ENCODE data around the gene SCUBE1.

Gene SCUBE1

DNA sequence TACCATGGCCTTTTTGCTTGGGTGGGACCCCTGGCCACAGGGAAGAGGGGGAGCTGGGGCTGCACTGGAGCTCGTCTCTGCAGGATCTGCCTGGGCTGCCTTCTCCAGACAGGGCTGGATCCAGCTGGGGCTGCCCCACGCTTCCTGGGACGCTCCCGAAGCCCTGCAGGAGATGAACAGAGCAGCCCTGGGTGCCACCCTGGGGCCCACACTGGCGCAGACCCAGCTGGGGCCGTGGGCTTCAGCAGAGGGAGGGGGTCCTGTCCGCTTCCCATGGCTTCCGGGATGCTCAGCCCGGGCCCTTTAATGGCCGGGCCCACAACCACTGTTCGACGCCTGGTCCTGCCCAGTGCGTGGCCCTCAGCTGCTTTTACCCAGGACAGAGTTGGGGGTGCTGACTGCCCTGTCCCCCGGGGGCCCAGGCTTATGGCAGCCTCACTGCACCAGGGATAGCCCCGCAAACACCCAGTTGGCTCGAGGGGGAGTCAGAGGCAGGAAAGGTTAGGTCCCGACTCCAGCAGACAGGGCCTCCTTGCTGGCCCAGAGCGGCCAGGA, 179.9 kb downstream of the SCUBE1 start:
- intact Hi-C loops (cut with DNase I) = no loop called here

DNA sequence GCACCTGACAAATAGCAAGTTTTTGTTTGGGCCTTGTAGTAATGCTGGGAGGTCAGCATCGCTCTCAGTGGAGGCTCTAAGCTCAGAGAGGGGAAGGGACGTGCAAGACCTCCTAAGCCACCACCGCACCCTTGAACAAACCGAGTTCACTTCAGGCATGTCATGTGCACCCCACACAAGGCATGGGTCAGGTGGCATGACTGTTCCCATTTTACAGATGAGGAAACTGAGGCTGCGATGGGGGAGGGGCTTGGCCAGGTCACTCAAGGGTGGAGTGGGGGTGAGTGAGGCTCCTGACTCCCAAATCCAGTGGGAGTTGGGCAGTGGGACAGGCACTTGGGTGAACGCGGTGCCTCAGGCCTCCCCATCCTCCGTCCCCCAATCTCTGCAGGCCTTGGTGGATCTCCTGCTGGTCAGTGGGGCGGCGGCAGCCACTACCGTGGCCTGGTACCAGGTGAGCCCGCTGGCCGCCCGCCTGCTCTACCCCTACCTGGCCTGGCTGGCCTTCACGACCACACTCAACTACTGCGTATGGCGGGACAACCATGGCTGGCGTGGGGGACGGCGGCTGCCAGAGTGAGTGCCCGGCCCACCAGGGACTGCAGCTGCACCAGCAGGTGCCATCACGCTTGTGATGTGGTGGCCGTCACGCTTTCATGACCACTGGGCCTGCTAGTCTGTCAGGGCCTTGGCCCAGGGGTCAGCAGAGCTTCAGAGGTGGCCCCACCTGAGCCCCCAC, 180.6 kb downstream of the SCUBE1 start:
- no peak for DNase-seq
- intact Hi-C loops (cut with DNase I) = no loop called here

More for the DNA sequence above, 179.9 kb downstream of the SCUBE1 start:
- DNase-seq = no peak

DNA sequence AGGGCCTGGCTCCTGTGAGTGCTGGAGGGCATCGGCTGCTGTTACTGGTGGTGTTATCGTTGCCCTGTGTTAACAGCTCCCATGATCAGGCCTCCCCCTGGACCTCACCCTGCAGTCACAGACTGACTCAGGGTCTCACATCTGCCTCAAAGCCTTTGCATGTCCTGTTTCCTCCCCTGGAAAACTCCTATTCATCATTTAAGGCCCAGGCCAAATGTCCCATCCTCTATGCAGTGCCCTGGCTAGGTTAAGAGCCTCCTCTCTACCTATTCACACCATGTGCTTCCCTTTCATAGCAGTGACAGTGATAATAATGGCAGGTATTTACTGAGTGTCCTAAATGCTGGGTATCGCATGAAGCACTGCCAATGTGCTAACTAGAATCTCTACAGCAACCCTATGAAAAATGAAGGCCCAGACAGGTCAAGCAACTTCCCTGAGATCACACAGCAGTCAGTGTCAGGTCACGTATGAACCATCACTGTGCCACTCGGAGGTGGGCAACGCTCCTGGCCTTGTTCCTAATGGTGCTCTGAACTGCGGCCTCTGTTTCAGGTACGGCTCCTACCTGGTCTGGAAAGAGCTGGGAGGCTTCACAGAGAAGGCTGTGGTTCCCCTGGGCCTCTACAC, 182.6 kb downstream of the SCUBE1 start:
- intact Hi-C loops (cut with DNase I) = no loop called here
- no peak for DNase-seq

DNA sequence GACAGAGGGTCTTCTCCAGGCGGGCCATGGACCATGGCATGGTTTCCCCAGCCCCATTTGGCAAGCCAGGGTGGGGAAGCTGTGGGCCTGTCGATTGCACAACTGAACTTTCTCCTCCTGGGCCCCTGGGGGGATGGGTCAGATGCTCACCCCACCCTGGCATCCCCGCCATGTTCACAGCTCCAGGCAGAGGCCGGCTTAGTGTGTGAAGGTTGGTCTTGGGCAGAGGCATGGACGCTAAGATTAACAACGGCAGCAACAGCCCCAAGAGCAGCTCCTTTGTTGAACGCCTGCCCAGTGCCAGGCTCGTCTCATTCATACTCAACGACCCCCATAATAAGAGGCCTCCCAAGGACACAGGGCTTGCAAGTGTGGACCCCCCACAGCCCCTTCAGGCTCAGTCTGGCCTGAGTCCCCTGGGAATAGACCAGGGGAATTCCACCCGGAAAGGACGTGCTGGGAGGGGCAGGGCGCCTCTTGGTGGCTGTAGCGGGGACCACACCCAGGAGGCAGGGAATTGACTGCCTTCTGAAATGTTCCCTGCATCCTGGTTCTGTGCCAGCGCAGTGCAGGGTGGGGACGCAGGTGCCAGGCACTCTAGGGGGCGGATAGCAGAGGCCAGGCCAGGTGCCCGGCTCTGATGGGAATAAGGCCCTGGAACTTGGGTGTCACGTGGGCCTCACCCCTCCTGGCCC, 183.5 kb downstream of the SCUBE1 start:
- no peak for DNase-seq
- intact Hi-C loops (cut with DNase I) = no loop called here

DNA sequence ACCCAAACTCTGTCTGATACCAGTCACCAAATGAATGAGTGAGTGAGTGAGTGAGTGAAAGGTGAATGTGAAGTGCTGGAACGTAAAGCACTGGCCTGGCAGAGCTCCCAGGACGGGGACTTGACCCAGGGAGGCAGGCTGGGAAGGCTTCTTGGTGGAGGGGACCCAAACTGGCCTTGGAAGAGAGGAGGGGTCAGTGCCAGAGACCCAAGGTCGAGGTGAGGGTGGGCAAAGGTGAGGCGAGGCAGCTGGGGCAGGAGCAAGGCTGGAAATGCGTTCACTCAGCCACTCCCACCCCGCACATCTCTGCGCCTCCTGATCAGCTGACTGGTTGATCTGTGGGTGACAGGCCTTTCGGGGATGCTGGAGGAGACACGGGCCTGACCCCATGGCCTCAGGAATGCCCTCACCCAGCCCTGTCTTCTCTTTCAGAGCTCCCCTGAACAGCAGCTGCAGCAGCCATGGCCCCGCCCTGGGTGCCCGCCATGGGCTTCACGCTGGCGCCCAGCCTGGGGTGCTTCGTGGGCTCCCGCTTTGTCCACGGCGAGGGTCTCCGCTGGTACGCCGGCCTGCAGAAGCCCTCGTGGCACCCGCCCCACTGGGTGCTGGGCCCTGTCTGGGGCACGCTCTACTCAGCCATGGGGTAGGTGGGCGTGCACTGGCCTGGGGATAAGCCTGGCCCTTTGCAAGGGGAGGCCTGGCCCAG, 184.2 kb downstream of the SCUBE1 start:
- no peak for DNase-seq
- intact Hi-C loops (cut with DNase I) = no loop called here

DNA sequence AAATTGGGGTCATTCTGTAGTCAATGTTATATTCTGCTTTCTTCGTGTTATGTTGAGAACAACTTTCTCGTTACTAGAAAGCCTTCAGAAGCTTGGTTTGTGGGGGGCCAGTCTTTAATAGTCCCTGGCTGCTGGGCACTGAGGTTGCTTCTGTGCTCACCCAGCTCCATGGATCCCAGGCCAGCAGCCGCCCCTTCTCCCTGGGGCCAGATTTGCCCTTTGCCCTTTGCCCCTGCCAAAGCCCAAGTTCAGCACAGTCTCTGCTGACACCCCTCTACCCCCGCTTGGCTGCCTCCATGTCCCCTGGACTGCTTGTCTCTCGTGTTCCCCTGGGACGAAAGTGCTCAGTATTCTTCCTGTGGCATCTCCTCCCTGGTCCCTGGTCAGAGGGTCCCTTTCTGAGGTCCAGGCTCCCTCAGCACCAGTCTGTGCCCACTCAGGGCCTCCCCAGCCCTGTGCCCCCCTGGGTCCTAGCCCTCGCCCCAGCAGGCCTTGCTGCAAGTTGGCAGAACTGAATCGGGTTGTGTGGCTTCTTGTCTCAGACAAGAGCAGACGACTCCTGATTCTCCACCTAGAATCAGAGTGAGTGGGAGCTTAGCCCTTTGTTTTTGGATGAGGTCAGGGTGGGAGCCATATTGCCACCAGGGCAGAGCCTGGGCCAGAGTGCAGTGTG, 185.2 kb downstream of the SCUBE1 start:
- no peak for DNase-seq
- intact Hi-C loops (cut with DNase I) = no loop called here

DNA sequence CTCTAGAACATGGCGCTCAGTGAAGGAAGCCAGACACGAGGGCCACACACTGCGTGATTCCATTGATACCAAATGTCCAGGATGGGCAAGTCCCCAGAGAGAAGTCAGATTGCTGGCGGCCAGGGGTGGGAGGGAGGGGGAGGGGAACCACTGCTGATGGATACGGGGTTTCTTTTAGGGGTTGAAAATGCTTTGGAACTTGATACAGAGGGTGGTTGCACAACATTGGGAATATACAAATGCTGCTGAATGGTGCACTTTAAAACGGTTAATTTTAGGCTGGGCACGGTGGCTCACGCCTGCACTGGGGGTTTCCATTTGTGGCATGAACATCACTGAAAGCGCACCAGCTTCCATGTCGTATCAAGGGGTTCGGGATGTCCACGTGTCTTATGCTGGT, 186.8 kb downstream of the SCUBE1 start:
- intact Hi-C loops (cut with DNase I) = no loop called here
- DNase-seq = no peak

DNA sequence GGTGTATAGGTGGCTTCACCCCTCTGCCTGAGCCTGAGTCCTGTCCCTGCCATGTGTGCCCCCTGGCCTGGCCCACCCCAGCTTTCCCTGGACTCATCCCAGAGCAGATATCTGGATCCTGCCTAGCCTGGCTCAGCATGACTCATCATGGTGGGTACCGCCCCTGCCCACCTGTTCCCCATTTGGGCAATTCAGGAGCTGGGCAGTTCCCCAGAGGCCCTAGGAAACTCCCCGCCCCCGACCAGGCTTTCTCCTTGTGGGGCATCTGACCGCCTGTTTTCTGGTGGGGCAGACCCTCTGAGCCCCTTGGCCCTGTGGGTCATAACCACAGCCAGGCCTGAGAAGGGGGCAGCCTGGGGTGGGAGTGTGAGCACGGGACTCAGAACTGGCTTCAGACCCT, 187.4 kb downstream of the SCUBE1 start:
- intact Hi-C loops (cut with DNase I) = no loop called here
- DNase-seq = no peak

DNA sequence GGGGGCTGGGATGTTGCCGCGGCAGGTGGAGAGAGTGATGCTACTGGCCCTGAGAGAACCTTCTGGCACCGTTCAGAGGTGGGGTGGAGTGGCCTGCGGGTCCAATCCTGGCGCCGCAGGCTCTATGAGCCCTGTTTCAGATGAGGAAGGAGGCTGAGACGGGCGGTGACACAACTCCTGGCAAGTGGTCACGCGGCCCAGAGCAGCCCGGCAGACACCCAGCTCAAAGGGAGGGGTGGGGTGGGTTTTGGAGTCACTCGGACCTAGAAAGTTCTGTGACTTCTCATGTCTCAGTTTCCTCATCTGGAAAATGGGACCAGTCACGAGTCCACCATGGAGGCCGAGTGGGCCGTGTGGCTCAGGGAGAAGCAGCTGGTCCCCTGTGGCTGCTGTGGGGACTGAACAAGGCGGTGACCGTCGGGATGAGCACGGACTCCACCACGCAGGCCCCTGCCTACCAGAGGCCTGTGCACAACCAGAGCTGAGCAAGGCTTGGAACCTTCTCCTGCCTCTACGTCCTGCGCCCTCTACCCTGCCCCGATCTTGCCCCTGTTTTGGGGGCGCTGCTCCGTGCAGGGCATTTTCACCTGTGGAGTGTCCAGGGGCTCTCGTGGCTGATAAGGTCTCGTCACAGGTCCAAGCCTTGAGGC, 188.2 kb downstream of the SCUBE1 start:
- peak in 10 of 42 donors; percentile 4 to 63 (median 44) for DNase-seq
- intact Hi-C loops (cut with DNase I) = loop anchor here (5.0 kb wide), 1 partner anchor 32 kb away; the partner anchor contains the start of gene TTLL12

DNA sequence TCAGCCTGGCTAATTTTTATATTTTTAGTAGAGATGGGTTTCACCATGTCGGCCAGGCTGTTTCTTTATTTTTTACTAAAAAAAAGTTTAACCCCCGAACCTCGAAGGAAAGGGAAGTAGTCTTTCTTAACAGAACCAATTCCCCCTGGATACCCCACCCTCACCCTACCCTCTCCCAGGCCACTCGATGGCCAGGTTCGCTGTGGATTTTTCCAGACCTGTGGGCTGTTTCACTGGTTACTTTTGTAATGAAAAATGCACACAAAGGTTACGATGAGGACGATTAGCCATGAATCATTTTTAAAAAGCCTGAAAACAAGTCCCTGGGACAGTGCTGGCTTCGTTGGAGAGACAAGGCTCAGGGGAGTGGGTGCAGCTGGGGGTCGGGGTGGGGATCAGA, 189.3 kb downstream of the SCUBE1 start:
- intact Hi-C loops (cut with DNase I) = loop anchor here (5.0 kb wide), 1 partner anchor 33 kb away; the partner anchor contains the start of gene TTLL12
- DNase-seq = no peak

DNA sequence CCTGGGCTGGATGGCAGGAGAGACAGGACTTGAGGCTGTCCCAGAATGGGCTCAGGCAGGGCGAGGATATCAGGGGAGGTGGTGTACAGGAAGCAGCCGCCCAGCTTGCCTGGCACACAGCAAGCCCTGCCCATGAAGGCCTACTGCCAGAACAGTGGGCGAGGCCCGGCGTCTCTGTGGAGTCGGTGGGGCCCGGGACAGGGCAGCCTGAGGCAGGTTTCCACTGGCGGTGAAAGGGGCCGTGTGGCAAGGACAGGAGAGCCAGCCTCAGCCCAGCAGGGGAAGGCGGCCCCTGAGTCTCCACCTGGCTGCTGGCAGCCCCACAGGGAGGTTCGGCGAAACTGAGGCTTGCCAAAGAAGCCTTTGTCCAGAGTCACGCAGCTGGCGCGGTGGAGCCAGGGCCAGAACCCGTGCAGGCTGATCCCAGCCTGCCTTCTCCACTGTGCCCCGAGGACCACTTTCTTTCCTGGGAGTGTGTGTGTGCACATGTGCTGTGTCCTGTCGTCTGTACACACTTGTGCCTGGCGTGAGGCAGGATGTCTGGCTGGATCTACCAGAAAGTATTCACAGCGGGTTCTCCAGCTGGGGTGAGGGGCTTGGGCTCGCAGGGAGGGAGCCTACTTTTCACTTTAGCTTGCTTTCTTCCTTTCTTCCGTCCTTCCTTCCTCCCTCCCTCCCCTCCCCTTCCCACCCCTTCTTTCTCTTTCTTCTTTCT, 190.7 kb downstream of the SCUBE1 start:
- DNase-seq = peak in 40 of 42 donors; percentile 29 to 74 (median 47)
- intact Hi-C loops (cut with DNase I) = loop anchor here (5.0 kb wide), 1 partner anchor 35 kb away; the partner anchor contains the start of gene TTLL12

DNA sequence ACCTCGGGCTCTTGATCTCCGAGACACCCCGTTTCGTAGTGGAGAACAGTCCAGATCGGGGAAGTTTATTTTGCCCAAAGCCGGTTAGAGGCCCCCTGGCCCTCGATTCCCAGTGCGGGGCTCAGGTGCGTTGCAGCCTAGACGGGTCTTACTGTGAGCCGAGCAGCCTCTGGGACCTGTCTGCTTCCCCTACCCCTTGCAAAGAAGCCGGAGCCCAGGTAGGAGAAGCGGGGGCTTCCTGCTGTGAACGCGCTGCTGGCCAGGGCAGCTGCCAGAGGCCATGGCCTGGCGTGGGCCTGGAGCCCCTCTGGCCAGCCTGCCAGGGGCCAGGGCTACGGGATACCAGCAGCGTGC, 191.2 kb downstream of the SCUBE1 start:
- DNase-seq = no peak
- intact Hi-C loops (cut with DNase I) = loop anchor here (5.0 kb wide), 1 partner anchor 35 kb away; the partner anchor contains the start of gene TTLL12

DNA sequence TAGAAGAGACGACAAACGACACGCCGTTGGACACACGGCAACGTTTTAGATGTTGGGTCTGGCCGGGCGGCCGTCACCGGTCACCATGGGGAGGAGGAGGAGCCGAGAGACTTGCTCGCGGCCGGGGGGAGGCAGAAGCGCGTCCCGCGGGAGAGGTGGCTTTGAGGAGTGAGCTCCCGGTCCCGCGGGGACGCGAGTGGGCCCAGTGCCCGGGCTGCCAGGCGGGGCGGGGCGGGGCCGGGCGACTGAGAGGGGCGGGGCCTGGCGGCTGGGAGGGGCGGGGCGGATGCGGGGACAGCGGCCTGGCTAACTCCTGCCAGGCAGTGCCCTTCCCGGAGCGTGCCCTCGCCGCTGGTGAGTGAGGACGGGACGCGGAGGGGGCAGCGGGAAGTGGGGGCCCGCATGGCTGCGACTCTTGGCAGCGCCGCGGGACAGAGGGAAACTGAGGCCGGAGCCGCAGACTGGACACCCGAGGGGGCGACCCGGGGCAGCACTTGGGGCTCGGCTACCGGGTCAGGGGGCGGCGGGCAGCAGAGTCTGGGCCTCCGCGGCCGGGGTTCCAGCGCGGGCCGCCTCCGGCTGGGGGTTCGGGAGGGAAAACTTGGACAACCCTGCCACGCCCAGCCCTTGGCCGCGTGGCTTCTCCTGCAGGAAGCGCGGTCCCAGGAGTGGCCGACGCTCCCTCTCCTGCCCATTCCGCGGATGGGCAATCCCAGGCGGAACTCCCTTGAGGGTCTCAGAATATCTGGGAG, 191.7 kb downstream of the SCUBE1 start, which contains the start of gene TSPO:
TSS of gene TSPO (plus strand) at position 309 of the 752 bp plus-strand sequence. CDS start 7,680 bp downstream, outside the sequence.
- intact Hi-C loops (cut with DNase I) = loop anchor here (5.0 kb wide), 1 partner anchor 36 kb away; the partner anchor contains the start of gene TTLL12
- peak; percentile 34 to 91 (median 83) for DNase-seq

DNA sequence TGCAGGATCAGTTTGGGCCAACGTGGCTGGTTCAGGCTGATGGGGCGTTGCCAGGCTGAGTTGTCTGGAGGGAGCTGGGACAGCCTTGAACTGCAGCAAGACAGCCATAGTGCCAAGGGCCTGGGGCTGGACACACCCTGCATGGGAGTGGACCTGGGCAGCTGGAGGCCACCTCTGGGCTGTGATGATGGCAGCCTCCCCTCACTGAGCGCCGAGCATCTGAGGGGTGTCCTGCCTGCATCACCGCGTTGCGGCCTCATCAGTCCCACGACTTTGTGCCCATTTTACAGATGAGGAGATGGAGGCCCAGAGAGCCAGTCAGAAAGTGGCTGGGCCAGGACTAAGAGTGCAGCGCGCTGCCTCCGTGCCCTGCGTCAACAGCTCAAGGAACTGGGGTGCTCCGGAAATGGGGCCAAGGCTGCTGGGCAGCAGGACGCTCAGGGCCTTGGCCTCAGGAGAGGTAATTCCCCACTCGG, 192.4 kb downstream of the SCUBE1 start:
- no peak for DNase-seq
- intact Hi-C loops (cut with DNase I) = loop anchor here (5.0 kb wide), 1 partner anchor 37 kb away; the partner anchor contains the start of gene TTLL12

DNA sequence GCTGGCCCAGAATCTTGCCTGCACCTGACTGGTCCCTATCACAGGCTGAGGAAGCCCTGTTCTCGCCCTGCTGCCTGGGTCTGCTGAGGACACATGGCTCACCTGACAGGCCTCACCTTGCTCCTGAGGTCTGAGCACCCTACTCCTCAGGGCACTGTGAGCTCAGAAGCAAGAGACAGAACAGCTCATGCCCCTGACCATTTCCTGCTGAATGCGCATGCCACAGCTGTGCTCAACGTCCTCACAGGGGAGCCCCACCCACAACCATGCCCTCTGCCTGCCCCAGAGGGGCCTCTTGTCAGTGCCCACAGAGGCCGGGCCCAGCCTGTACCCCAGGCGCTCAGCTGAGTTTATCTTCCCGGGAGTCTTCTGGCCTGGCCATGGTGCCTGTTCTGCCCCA, 194.6 kb downstream of the SCUBE1 start:
- DNase-seq = peak in 3 of 42 donors; percentile 22 to 34 (median 30)
- intact Hi-C loops (cut with DNase I) = no loop called here

DNA sequence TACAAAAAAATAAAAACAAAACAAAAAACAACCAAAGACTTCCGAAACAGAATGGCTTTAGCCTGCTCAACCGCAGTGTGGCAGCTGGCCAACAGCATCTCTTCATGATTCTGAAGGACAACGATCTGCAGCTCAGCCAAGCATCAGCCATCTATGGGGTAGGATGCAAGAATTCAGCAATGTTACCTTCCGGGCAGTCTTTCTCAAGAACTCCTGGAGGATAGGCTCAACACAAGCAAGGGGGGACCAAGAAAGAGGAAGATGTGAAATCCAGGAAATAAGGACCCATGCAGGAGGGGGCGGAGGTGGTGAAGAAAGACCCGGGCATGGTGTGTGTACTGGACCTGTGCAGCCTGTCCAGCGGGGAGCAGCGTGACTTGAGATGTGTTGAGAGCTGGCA, 195.4 kb downstream of the SCUBE1 start:
- peak in 7 of 42 donors; percentile 20 to 59 (median 25) for DNase-seq
- intact Hi-C loops (cut with DNase I) = no loop called here

All from head of caudate nucleus (tissue), 42 donors.